Central memory CD4-positive, alpha-beta T cell (primary cell): ENCODE results near the gene SIRPB1.
"Not testable (repeated sequence)": the region's sequence is repeated elsewhere in the genome, so short reads cannot be mapped to it uniquely, and the experiment has no call there.

ENCODE experiments used
- DNase-seq: peaks from one replicate; pipeline ENCODE4 v3.0.0; 2022

Gene SIRPB1

DNA sequence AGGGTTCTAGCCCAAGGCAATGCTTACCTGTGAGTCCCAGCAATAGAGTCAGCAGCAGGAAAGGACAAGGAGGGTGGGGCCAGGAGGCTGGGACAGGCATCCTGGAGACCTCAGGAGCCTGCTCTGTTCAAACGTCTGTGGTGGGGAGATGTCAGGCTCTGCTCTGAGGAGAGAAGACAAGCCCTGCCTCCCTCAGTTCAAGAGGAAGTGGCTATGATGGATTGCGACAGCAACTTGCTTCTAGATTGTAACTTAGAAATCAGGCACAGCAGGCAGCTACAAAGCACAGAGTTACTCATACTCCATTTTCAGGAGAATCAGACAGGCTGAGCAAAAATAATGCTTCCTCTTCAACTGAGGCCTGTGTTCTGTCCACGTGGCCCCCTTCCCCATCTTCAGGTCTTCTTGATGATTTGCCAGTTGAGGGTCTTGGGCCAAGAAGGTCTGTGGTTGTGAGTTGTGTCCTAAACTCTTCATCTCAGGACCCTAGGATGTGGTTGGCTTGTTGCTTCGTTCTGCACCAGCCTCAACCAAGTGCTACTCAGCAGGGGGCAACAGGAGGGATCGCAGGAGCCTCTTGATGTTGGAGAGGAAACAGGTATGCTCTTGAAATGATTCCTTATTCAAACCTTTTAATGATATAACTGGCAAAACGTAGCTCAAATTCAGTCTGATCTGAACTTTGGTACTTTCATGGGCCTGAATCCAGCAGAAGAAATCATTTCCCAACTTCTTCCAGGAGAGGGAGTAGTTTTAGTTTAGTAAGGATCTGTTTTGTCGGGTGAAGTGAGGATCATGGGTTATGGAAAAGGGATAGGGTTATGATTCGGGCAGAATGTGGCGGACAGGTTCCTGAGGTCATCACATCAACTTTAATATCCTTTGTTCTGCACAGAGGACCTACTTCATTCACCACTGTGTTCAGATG is 31.0 kb downstream of the SIRPB1 start:
- no peak for DNase-seq

DNA sequence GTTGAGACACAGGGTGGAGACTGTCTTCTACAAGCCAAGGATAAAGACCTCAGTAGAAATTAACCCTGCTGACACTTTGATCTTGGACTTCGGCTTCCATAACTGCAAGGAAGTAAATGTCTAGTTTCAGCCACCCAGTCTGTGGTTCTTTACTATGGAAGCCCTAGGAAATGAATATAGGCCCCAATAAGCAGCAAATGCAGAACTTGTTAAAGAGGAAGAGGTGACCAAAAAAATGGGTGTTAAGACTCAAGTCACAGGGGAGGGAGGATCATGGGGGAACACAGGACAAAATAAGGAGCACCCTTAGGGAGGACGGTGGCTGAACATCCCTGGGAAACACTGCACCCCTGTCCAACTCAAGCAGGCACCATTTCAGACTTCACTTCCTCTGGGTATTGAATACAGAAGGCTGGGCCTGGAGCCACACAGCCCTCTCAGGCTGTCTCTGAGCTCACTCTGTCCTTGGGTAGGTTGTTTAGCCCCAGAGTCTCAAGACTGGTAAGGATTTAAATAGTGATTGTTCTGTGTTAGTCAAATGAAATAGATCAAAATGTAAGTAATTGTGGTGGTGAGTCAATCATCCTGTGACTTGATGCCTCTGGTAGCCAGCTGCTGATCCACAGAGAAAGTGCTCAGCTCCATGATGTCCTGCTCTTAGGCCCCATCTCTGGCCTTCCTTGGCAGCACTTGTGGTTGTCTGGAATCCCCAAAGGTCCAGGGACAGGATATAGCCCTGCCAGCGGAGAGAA is 31.9 kb downstream of the SIRPB1 start:
- no peak for DNase-seq

GRCh38 chr20:1579488-1579887 is 40.3 kb downstream of the SIRPB1 start:
- no peak for DNase-seq

DNA sequence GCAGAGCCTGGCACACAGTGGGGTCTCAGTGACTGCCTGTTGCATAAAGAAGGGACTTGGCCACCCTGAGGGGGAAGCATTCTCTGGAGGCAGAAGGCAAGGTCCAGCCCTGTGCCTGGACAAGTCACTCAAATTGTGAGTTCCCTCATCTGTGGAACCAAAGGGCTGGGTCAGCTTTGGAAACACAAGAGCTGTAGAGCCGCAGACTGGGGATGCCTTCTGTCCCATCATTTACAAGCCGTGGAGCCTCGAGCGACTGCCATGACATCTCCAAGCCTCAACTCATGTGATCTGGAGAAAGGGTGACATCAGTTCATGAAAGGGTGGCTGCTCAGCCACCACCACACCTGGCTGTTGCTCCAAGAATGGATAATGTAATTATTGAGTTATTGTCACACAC is 41.9 kb downstream of the SIRPB1 start:
- DNase-seq, result no peak

DNA sequence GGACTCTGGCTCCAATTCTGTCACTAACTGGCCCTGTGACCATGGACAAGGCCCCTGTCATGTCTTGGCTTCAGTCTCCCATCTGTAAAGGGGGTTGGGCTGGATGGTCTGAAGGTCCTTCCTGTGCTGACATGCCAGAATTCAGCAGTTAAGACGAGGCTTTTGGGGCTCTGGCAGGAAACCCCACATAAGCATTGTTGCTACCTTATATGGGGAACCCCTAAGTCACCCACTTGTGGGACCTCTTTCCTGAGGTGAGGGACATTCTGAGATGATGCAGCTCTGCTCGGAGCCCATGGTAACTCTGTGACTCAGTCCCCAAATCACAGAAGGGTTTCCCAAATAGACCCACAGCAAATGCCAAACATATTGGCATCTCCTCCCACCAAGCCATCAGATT is 42.5 kb downstream of the SIRPB1 start:
- not testable (repeated sequence) for DNase-seq

- DNase-seq, result no peak
These were observed 43.2 kb downstream of the SIRPB1 start for GRCh38 chr20:1576641-1577040.

DNA sequence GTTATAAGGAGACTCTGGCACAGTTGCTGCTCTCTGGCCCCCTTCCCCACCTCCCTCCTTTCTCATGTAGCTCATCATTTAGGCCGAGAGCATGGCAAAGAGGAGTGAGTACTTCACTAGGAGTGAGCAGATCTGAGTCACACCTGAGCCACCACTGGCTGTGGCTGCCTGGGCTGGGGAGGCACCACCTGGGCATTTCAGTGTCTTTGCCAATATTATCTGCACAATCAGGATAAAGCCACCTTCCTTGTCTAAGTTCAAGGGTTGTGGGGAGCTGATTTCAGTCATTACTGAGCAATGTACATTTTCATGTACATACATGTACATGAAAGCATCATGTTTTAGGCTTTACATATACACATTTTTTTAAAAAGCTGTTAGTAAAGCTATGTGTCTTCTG is 43.8 kb downstream of the SIRPB1 start:
- not testable (repeated sequence) for DNase-seq

DNA sequence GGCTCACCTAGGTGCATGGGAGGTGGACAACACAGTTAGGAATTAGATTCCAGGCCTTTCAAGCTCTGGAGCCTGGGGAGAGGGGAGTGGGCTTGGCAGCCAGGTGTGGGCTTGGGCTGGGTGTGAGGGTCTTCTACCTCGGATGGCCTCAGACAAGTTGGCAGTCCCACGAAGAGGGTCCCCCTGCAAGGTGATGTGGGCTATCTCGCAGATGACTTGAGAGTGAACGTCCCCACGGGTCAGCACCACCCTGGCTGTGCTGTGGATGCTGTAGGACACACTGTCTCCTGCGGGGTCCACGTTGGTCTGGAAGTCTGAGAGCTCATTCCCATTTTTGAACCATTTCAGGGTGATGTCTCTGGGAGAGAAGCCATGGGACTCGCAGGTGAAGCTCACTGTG is 48.2 kb downstream of the SIRPB1 start:
- DNase-seq, result not testable (repeated sequence)
